Adrenal gland (tissue), 12 donors: ENCODE measurements around the gene ERICH2. TPM values are rescaled to one million over a fixed set of nuclear protein-coding genes. Genes with fewer than 3 reads are reported as not detected.

Experiments
- DNase-seq, 7 donors: peaks; one replicate each; pipeline ENCODE4 v3.0.0-alpha.2; 2019 to 2020
- H3K27ac ChIP-seq, 5 donors: fragments of 200-600 bp; sonication (generic) in 4 of 5; 1 replicate in 3 of 5; 2 replicates in 2 of 5; pipeline versions ENCODE4 v1.5.1 to v1.8.0; 2016 to 2020; ENCODE audit warnings: mild to moderate bottlenecking in 1 of 5
- H3K27me3 ChIP-seq: fragments of 200-600 bp; 2 replicates; pipeline ENCODE4 v1.8.0; 2021
- H3K36me3 ChIP-seq, 2 donors: fragments of 200-600 bp; replicated peaks in 1 of 2; 1 replicate in 1 of 2; 2 replicates in 1 of 2; pipeline versions ENCODE4 v1.5.1 to v1.8.0; 2018 to 2022
- H3K4me1 ChIP-seq, 2 donors: fragments of 200-600 bp; replicated peaks in 1 of 2; 1 replicate in 1 of 2; 2 replicates in 1 of 2; pipeline versions ENCODE4 v1.5.1 to v1.8.0; 2018 to 2021
- H3K4me3 ChIP-seq, 4 donors: fragments of 200-600 bp; sonication (generic) in 3 of 4; one replicate each; pipeline ENCODE4 v1.5.1; 2016 to 2018
- H3K9me3 ChIP-seq, 3 donors: fragments of 200-600 bp; sonication (generic) in 1 of 3; replicated peaks in 1 of 3; 1 replicate in 2 of 3; 2 replicates in 1 of 3; pipeline versions ENCODE4 v1.5.1 to v1.8.0; 2016 to 2021
- POLR2A ChIP-seq, 2 donors: fragments of 450-650 bp; IDR thresholded peaks; one replicate each; pipeline ENCODE4 v1.6.1; 2017; ENCODE audit warnings: antibody characterized with exemption in 2 of 2, mild to moderate bottlenecking in 2 of 2, moderate library complexity in 1 of 2
- WGBS, 4 donors: extraction: QIAGEN DNeasy Blood & Tissue Kit in 2 of 4; methylation state at CpG; one replicate each; pipeline versions ENCODE4 v1.1.5 to v1.1.7; 2013 to 2017; 5-methylcytosine and 5-hydroxymethylcytosine counted together
- intact Hi-C, 2 donors: fragments of 100-400 bp; cut with DNase I; formaldehyde crosslinking; loops; one replicate each; pipeline versions ENCODE4 v1.14.1 to v1.15.0; 2022 to 2023
- polyA plus RNA-seq, 3 donors: library from polyadenylated mRNA; stranded (reverse); fragments of 200-250 nt in 2 of 3; fragments of 350-450 nt in 1 of 3; fragmentation: Illumina TruSeq in 1 of 3; extraction: RNeasy Lipid Tissue Mini Kit (QIAGEN cat#74804) in 1 of 3; gene quantifications; one replicate each; pipeline ENCODE4 v1.2.3, GENCODE V29; 2013 to 2014
- total RNA-seq, 9 donors: library from RNA; depleted of rRNA in 4 of 9; stranded (reverse); fragments of >200 nt in 4 of 9; fragments of 120-200 nt in 1 of 9; fragmentation: NEBNext Ultra II Directional in 1 of 9; extraction: Animal tissue kit (Norgen Biotek cat#: 25700) in 1 of 9; gene quantifications; one replicate each; pipeline versions ENCODE4 v1.1.0 to v1.2.4, GENCODE V29; 2013 to 2023
- TF ChIP-seq, protein P1 (sequence below), 6 experiments: fragments of 450-650 bp in 4 of 6; fragments of 200-600 bp in 2 of 6; sonication (generic) in 1 of 6; IDR thresholded peaks; 1 replicate in 5 of 6; 2 replicates in 1 of 6; pipeline versions ENCODE4 v1.5.1 to v1.8.0; 2016 to 2021; ENCODE audit warnings: antibody characterized with exemption in 6 of 6, mild to moderate bottlenecking in 2 of 6, moderate library complexity in 1 of 6
- donor health status: healthy with polysubstance abuse.
- donor health status: Bipolar disorder and iron deficiency.
- donor health status: DM: yes; HTN: yes; CAD: no.
- donor health status: DM: no; HTN: no; CAD: no.
- donor health status: DM: no; HTN: no; CAD: no.
- donor health status: DM: yes; HTN: yes; CAD: no.

ERICH2 gene
- total and polyA plus RNA-seq, 12 donors = 0.39 to 1.7 (median 0.97) TPM; not detected in 6

DNA sequence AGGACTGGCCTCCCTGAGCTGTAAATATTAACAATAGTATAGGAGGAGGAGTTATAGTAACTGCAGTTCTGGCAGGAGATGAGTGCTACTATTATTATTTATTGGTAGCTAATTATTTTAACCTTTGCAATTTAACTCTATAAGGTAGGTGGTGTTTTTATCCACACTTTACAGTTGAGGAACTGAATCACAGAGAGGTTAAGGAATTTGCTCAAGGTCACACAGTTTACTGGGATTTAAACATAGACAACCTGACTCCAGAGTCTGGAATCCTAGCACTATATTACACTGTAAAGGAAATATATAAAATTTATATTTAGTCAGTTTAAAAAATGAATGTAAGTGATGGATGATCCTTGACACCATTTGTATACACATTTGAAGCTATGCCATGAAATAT is 2.1 kb downstream of the ERICH2 start:
- Histone ChIP-seq H3K4me1 (peaks cover 0 to 6% of the 10 kb centered on the region in 2 donors), H3K36me3 (no peaks in the 10 kb centered on the region), H3K4me3 (no peak overlapping the region), H3K9me3 (no peaks in the 10 kb centered on the region), H3K27ac (no peak overlapping the region), H3K27me3 (no peaks in the 10 kb centered on the region)
- intact Hi-C loops = loop anchor here in 1 of 2 donors (10.0 kb wide), 1 partner anchor 57 kb away; the partner anchor contains the start of gene SP5
- TF ChIP-seq, protein P1, sequence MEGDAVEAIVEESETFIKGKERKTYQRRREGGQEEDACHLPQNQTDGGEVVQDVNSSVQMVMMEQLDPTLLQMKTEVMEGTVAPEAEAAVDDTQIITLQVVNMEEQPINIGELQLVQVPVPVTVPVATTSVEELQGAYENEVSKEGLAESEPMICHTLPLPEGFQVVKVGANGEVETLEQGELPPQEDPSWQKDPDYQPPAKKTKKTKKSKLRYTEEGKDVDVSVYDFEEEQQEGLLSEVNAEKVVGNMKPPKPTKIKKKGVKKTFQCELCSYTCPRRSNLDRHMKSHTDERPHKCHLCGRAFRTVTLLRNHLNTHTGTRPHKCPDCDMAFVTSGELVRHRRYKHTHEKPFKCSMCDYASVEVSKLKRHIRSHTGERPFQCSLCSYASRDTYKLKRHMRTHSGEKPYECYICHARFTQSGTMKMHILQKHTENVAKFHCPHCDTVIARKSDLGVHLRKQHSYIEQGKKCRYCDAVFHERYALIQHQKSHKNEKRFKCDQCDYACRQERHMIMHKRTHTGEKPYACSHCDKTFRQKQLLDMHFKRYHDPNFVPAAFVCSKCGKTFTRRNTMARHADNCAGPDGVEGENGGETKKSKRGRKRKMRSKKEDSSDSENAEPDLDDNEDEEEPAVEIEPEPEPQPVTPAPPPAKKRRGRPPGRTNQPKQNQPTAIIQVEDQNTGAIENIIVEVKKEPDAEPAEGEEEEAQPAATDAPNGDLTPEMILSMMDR (IDR thresholded peaks at IDR 0.05) = no peak
- no peak for TF ChIP-seq POLR2A (IDR thresholded peaks at IDR 0.05)
- no peak for DNase-seq

DNA sequence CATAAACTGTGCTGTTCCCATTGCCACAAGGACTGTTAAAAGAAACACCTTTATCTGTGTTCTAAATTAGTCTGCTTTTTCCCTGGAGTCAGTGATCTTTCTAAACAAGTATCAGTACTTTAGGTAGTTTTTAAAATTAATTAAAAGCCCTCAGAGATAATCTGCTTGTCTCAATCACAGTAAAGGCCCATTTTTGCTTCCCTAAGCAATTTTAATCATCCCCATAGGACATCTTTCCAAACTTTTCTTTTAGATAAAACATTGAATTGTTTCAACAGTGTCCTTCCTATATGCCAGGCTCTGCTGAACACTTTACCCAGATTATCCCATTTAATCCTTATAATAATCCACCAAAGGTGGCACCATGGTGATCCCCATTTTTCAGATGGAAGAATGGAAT is 3.9 kb downstream of the ERICH2 start:
- Histone ChIP-seq H3K36me3 (no peaks in the 10 kb centered on the region), H3K9me3 (no peaks in the 10 kb centered on the region), H3K4me3 (no peak overlapping the region), H3K27me3 (no peaks in the 10 kb centered on the region), H3K4me1 (peaks cover 0 to 6% of the 10 kb centered on the region in 2 donors), H3K27ac (no peak overlapping the region)
- TF ChIP-seq, protein P1 (IDR thresholded peaks at IDR 0.05) = no peak
- TF ChIP-seq POLR2A (IDR thresholded peaks at IDR 0.05) = no peak
- intact Hi-C loops = loop anchor here in 1 of 2 donors (10.0 kb wide), 1 partner anchor 59 kb away; the partner anchor contains the start of gene SP5
- DNase-seq = no peak

DNA sequence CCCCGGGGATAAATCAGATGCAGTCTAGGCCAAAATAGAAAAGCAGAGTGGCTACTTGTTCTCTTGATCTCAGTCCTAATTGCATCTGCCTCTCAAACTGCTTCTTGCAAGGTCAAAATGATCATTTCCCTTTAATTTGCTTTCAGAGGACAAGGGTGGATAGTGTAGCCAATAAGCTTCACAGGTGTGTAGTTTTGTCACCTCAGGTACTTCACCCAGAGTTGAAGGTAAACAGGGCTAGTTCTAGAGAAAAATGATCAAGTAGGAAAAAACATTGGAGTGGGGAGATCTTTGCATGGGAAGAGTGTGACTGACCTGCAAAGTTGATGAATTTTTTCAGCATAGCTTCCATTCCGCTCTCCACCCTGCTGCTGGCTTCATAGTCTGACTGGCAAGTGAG is 8.7 kb downstream of the ERICH2 start:
- no peak overlapping the region for H3K4me3 ChIP-seq
- H3K9me3 ChIP-seq = no peaks in the 10 kb centered on the region
- no peak for DNase-seq
- H3K36me3 ChIP-seq = no peaks in the 10 kb centered on the region
- no peaks in the 10 kb centered on the region for H3K27me3 ChIP-seq
- intact Hi-C loops = loop anchor here in 1 of 2 donors (10.0 kb wide), 1 partner anchor 64 kb away; the partner anchor contains the start of gene SP5
- TF ChIP-seq, protein P1 (IDR thresholded peaks at IDR 0.05) = no peak
- no peak for TF ChIP-seq POLR2A (IDR thresholded peaks at IDR 0.05)
- no peak overlapping the region for H3K27ac ChIP-seq
- no peaks in the 10 kb centered on the region for H3K4me1 ChIP-seq
- 45 to 72% (median 57%) methylated on average over 2 of the region's 2 CpGs for WGBS, 4 donors

DNA sequence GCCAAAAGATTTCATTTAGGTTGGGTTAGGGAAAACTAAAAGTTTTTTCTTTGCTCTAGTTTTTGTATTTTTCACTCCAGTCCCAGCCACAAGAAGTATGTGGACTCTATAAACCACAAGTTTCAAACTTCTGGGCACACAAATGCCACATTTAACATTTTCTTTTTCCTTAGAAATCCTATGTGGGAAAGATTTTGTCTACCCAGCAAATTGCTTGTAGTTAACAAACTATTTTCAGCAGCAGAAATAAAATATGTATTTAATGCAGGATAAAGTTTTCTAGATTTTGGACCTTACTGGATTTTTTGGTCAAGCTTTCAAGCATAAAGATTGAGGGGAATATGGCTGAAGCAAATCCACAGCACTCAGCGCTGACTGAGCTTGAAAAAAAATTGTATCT is 9.1 kb downstream of the ERICH2 start:
- H3K9me3 ChIP-seq = no peaks in the 10 kb centered on the region
- H3K27me3 ChIP-seq = no peaks in the 10 kb centered on the region
- no peak for DNase-seq
- H3K36me3 ChIP-seq = no peaks in the 10 kb centered on the region
- TF ChIP-seq POLR2A (IDR thresholded peaks at IDR 0.05) = no peak
- TF ChIP-seq, protein P1 (IDR thresholded peaks at IDR 0.05) = no peak
- H3K27ac ChIP-seq = no peak overlapping the region
- intact Hi-C loops = loop anchor here in 1 of 2 donors (10.0 kb wide), 1 partner anchor 65 kb away; the partner anchor contains the start of gene SP5
- 97 to 100% (median 99%) methylated on average over 1 of the region's 1 CpG for WGBS, 4 donors
- no peaks in the 10 kb centered on the region for H3K4me1 ChIP-seq
- H3K4me3 ChIP-seq = no peak overlapping the region
